Body of pancreas (tissue), 4 donors: ENCODE data around the gene LYG2.
"Not testable (repeated sequence)": the region's sequence is repeated elsewhere in the genome, so short reads cannot be mapped to it uniquely, and the experiment has no call there.

Experiments used
- CTCF ChIP-seq, 7 experiments: fragments of 450-650 bp in 4 of 7; fragments of 200-600 bp in 3 of 7; sonication (generic) in 3 of 7; IDR thresholded peaks; one replicate each; pipeline ENCODE4 v1.5.1; 2016 to 2019; ENCODE audit warnings: antibody characterized with exemption in 7 of 7
- POLR2A ChIP-seq, 3 donors: fragments of 450-650 bp; IDR thresholded peaks; one replicate each; pipeline ENCODE4 v1.6.1; 2016; ENCODE audit warnings: antibody characterized with exemption in 3 of 3, mild to moderate bottlenecking in 2 of 3

- not testable (repeated sequence) for TF ChIP-seq POLR2A, CTCF (IDR thresholded peaks at IDR 0.05)
Observed at GRCh38 chr2:99192364-99192763, 63.1 kb downstream of the LYG2 start.
